Esophagus muscularis mucosa (tissue), 4 donors: ENCODE results near the gene WDR47. TPM values are rescaled to one million over a fixed set of nuclear protein-coding genes. Genes with fewer than 3 reads are reported as not detected.

Experiments used
- DNase-seq: peaks from one replicate; pipeline ENCODE4 v3.0.0-alpha.2; 2017; ENCODE audit errors: extremely low spot score
- H3K27ac ChIP-seq, 4 donors: fragments of 200-600 bp; sonication (generic); replicated peaks in 1 of 4; 1 replicate in 3 of 4; 2 replicates in 1 of 4; pipeline ENCODE4 v1.5.1; 2016 to 2019; ENCODE audit warnings: mild to moderate bottlenecking in 1 of 4
- H3K27me3 ChIP-seq, 4 donors: fragments of 200-600 bp; sonication (generic); one replicate each; pipeline versions ENCODE4 v1.5.1 to v1.6.0; 2016 to 2019
- H3K36me3 ChIP-seq, 4 donors: fragments of 200-600 bp; sonication (generic); one replicate each; pipeline ENCODE4 v1.5.1; 2016 to 2019
- H3K4me1 ChIP-seq, 4 donors: fragments of 200-600 bp; sonication (generic); one replicate each; pipeline ENCODE4 v1.5.1; 2016 to 2019
- H3K4me3 ChIP-seq, 4 donors: fragments of 200-600 bp; sonication (generic); 1 replicate in 2 of 4; 2 replicates in 2 of 4; pipeline ENCODE4 v1.5.1; 2016 to 2019; ENCODE audit warnings: mild to moderate bottlenecking in 4 of 4, moderate library complexity in 1 of 4
- H3K9me3 ChIP-seq, 4 donors: fragments of 200-600 bp; sonication (generic); 1 replicate in 3 of 4; 2 replicates in 1 of 4; pipeline ENCODE4 v1.5.1; 2016 to 2019
- EP300 ChIP-seq: sonication (generic); formaldehyde crosslinking; IDR thresholded peaks from one replicate; pipeline ENCODE4 v1.6.1; 2017; ENCODE audit warnings: antibody characterized with exemption
- POLR2A ChIP-seq: fragments of 450-650 bp; IDR thresholded peaks from one replicate; pipeline ENCODE4 v1.6.1; 2017; ENCODE audit warnings: antibody characterized with exemption, moderate library complexity, mild to moderate bottlenecking, low read depth
- POLR2AphosphoS5 ChIP-seq, 2 donors: sonication (generic); formaldehyde crosslinking; IDR thresholded peaks; one replicate each; pipeline ENCODE4 v1.6.1; 2017; ENCODE audit warnings: antibody characterized with exemption in 2 of 2
- WGBS: methylation state at CpG from one replicate; pipeline ENCODE4 v1.1.5; 2018; 5-methylcytosine and 5-hydroxymethylcytosine counted together
- intact Hi-C: fragments of 100-400 bp; cut with DNase I; formaldehyde crosslinking; loops from one replicate; pipeline ENCODE4 v1.15.1; 2023
- total RNA-seq, 4 donors: library from RNA; depleted of rRNA; stranded (reverse); fragments of >200 nt; gene quantifications; one replicate each; pipeline versions ENCODE4 v1.1.0 to v1.2.1, GENCODE V29; 2016
- TF ChIP-seq, protein P1 (sequence below), 3 experiments: fragments of 200-600 bp in 2 of 3; fragments of 450-650 bp in 1 of 3; sonication (generic) in 2 of 3; IDR thresholded peaks; one replicate each; pipeline ENCODE4 v1.5.1; 2017 to 2019; ENCODE audit warnings: antibody characterized with exemption in 3 of 3, mild to moderate bottlenecking in 2 of 3, moderate library complexity in 1 of 3

The WDR47 gene
- total RNA-seq, 4 donors from 2014 or later: 16.1 to 27.3 (median 18.1) TPM

DNA sequence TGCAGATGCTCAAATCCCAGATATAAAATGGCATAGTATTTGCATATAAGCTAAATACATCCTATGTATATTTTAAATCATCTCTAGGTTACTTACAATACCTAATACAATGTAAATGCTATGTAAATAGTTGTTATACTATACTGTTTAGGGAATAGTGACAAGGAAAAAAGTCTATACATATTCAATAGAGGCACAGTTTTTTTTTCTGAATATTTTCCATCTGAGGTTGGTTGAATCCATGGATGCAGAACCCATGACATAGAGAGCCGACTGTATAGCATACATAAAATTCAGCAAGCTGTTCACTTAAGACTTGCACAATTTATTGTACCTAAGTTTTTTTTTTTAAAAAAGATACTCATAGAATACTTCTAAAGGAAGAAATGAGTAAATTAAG lies 27.4 kb upstream of the WDR47 start:
- H3K27ac ChIP-seq: no peak overlapping the region
- intact Hi-C loops: no loop called here
- H3K4me1 ChIP-seq: peaks cover under 1 to 14% (median 3%) of the 10 kb centered on the region in 4 donors
- H3K4me3 ChIP-seq: no peak overlapping the region
- no peak for DNase-seq
- H3K27me3 ChIP-seq: no peaks in the 10 kb centered on the region
- TF ChIP-seq EP300 (no peak), POLR2A (no peak), POLR2AphosphoS5 (IDR thresholded peaks at IDR 0.05) (no peak)
- TF ChIP-seq, protein P1, sequence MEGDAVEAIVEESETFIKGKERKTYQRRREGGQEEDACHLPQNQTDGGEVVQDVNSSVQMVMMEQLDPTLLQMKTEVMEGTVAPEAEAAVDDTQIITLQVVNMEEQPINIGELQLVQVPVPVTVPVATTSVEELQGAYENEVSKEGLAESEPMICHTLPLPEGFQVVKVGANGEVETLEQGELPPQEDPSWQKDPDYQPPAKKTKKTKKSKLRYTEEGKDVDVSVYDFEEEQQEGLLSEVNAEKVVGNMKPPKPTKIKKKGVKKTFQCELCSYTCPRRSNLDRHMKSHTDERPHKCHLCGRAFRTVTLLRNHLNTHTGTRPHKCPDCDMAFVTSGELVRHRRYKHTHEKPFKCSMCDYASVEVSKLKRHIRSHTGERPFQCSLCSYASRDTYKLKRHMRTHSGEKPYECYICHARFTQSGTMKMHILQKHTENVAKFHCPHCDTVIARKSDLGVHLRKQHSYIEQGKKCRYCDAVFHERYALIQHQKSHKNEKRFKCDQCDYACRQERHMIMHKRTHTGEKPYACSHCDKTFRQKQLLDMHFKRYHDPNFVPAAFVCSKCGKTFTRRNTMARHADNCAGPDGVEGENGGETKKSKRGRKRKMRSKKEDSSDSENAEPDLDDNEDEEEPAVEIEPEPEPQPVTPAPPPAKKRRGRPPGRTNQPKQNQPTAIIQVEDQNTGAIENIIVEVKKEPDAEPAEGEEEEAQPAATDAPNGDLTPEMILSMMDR (IDR thresholded peaks at IDR 0.05): no peak
- H3K9me3 ChIP-seq: no peaks in the 10 kb centered on the region
- 87% methylated on average over 1 of the region's 1 CpG for WGBS
- peaks cover 16 to 87% (median 49%) of the 10 kb centered on the region in 4 donors for H3K36me3 ChIP-seq

DNA sequence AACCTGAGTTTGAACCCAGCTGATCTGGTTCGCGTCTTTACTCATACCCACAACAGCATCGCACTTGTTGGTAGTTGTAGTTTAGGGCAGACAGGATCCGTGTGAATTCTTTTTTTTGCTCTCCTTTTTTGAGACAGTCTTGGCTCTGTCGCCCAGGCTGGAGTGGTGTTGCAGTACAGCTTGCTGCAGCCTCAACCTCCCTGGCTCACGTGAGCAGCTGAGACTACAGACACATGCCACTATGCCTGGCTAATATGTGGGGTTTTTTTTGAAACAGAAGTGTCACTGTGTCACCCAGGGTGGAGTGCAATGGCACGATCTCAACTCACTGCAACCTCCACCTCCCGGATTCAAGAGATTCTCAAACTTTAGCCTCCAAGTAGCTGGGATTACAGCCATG lies 26.0 kb upstream of the WDR47 start:
- no peak for DNase-seq
- Histone ChIP-seq H3K27me3 (no peaks in the 10 kb centered on the region), H3K9me3 (no peaks in the 10 kb centered on the region), H3K27ac (no peak overlapping the region), H3K4me1 (peaks cover 0 to 5% (median 1%) of the 10 kb centered on the region in 4 donors), H3K4me3 (no peak overlapping the region), H3K36me3 (peaks cover 16 to 90% (median 56%) of the 10 kb centered on the region in 4 donors)
- intact Hi-C loops: no loop called here
- WGBS: 89% methylated on average over 8 of the region's 8 CpGs
- TF ChIP-seq POLR2A (no peak), EP300 (no peak), POLR2AphosphoS5 (IDR thresholded peaks at IDR 0.05) (no peak)
- TF ChIP-seq, protein P1 (IDR thresholded peaks at IDR 0.05): no peak

DNA sequence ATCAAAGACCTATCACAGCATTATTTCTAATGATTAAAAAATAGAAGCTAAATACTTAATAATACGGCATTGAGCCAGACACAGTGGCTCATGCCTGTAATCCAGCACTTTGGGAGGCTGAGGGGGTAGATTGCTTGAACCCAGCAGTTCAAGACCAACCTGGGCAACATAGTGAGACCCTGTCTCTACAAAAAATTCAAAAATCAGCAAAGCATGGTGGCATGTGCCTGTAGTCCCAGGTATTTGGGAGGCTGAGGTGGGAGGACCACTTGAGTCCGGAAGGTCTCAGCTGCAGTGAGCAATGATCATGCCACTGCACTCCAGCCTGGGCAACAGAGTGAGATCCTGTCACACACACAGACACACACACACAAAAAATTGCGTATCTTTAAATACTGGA lies 23.2 kb upstream of the WDR47 start:
- intact Hi-C loops: no loop called here
- WGBS: 91% methylated on average over 3 of the region's 3 CpGs
- no peak for DNase-seq
- TF ChIP-seq EP300 (no peak), POLR2AphosphoS5 (IDR thresholded peaks at IDR 0.05) (no peak), POLR2A (no peak)
- TF ChIP-seq, protein P1 (IDR thresholded peaks at IDR 0.05): no peak
- H3K9me3 ChIP-seq: no peaks in the 10 kb centered on the region
- no peak overlapping the region for H3K27ac ChIP-seq
- H3K4me3 ChIP-seq: no peak overlapping the region
- no peaks in the 10 kb centered on the region for H3K27me3 ChIP-seq
- no peaks in the 10 kb centered on the region for H3K4me1 ChIP-seq
- peaks cover 16 to 80% (median 54%) of the 10 kb centered on the region in 4 donors for H3K36me3 ChIP-seq

DNA sequence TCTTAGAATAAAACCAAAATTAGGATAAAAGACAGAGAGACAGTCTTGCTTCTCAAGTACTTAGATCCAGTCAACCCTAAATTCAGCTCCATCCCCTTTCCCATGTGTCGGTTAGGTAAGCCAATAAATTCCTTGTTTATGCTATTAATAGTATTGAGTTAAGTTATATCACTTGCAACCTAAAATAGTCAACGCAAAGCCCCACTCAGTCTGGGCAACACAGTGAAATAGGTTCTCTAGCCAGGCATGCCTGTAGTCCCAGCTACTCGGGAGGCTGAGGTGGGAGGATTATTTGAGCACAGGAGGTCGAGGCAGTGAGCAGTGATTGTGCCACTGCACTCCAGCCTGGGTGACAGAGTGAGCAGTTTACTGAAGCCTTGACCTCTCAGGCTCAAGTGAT lies 19.3 kb upstream of the WDR47 start:
- intact Hi-C loops: no loop called here
- DNase-seq: no peak

DNA sequence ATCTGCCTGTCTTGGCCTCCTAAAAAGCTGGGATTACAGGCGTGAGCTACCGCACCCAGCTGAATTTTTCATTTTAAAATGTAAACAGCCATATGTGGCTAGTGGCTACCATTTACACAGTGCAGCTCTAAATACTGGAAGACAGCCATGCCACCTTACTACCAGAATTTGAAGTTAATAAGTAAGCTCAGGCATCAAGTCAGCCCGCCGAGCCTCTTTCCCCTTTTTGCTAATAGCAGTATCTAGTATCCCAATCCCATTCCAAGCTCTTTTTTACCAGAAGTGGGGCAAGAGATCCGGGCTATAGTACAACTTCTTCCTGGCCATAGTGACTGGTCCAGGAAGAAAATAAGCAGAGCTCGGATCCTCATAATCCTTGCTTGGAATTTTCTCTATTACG lies 18.8 kb upstream of the WDR47 start:
- Histone ChIP-seq H3K4me1 (no peaks in the 10 kb centered on the region), H3K36me3 (peaks cover 9 to 41% (median 32%) of the 10 kb centered on the region in 4 donors), H3K4me3 (no peak overlapping the region), H3K9me3 (no peaks in the 10 kb centered on the region), H3K27ac (no peak overlapping the region), H3K27me3 (no peaks in the 10 kb centered on the region)
- intact Hi-C loops: no loop called here
- DNase-seq: no peak
- TF ChIP-seq POLR2A (no peak), POLR2AphosphoS5 (IDR thresholded peaks at IDR 0.05) (no peak), EP300 (no peak)
- TF ChIP-seq, protein P1 (IDR thresholded peaks at IDR 0.05): no peak
- 92% methylated on average over 7 of the region's 7 CpGs for WGBS

More for the DNA sequence above, 19.3 kb upstream of the WDR47 start:
- TF ChIP-seq EP300 (no peak), POLR2AphosphoS5 (IDR thresholded peaks at IDR 0.05) (no peak), POLR2A (no peak)
- TF ChIP-seq, protein P1 (IDR thresholded peaks at IDR 0.05): no peak
- Histone ChIP-seq H3K36me3 (peaks cover 9 to 46% (median 35%) of the 10 kb centered on the region in 4 donors), H3K27me3 (no peaks in the 10 kb centered on the region), H3K9me3 (no peaks in the 10 kb centered on the region), H3K27ac (no peak overlapping the region), H3K4me3 (no peak overlapping the region), H3K4me1 (no peaks in the 10 kb centered on the region)
- WGBS: 79% methylated on average over 3 of the region's 4 CpGs
